Measurements from ENCODE around the gene MVD. TPM values are rescaled to one million over a fixed set of nuclear protein-coding genes. Genes with fewer than 3 reads are reported as not detected.

MVD gene
- total and polyA plus RNA-seq, 2 experiments from 2014 or later, result 95.3 to 149 TPM

GRCh38 chr16:88695753-88696152 lies 32.9 kb upstream of the MVD start:
- no peak overlapping the region for H3K4me3 ChIP-seq
- no peak for ATAC-seq
- no peaks in the 10 kb centered on the region for H3K4me1 ChIP-seq (ENCODE audit: insufficient read depth)
- DNase-seq (ENCODE audit: low spot score), result no peak
- no peak overlapping the region for H2AFZ ChIP-seq
- H3K36me3 ChIP-seq (ENCODE audit: insufficient read depth), result no peaks in the 10 kb centered on the region
- H3K9me2 ChIP-seq (ENCODE audit: insufficient read depth), result no peaks in the 10 kb centered on the region
- Mint-ChIP-seq H3K27me3 (ENCODE audit: insufficient read depth, low read depth, poor library complexity) (no peaks in the 10 kb centered on the region), H3K9me3 (no peaks in the 10 kb centered on the region), H3K4me1 (no peaks in the 10 kb centered on the region), H3K36me3 (ENCODE audit: low read depth) (no peaks in the 10 kb centered on the region), H3K27ac (no peak overlapping the region), H3K4me3 (no peak overlapping the region)
- no peaks in the 10 kb centered on the region for H4K20me1 ChIP-seq (replicated peaks; ENCODE audit: insufficient read depth)
- H3K4me2 ChIP-seq, result no peak overlapping the region
- no peaks in the 10 kb centered on the region for H3K79me2 ChIP-seq (replicated peaks; ENCODE audit: insufficient read depth)
- TF ChIP-seq EZH2phosphoT487 (IDR thresholded peaks at IDR 0.05; ENCODE audit: unreplicated experiment) (no peak), CREB1 (CRISPR knock-in tag; IDR thresholded peaks at IDR 0.05; ENCODE audit: low read depth) (no peak), EZH2 (IDR thresholded peaks at IDR 0.05; ENCODE audit: low read depth, unreplicated experiment) (no peak), ZNF114 (CRISPR knock-in tag; IDR thresholded peaks at IDR 0.05) (no peak), REST (IDR thresholded peaks at IDR 0.05; ENCODE audit: unreplicated experiment) (no peak), ETS1 (IDR thresholded peaks at IDR 0.05) (no peak), JUNB (IDR thresholded peaks at IDR 0.05; ENCODE audit: unreplicated experiment) (no peak), ZNF462 (CRISPR knock-in tag; IDR thresholded peaks at IDR 0.05) (no peak), ZNF331 (CRISPR knock-in tag; IDR thresholded peaks at IDR 0.05; ENCODE audit: low read depth) (no peak), POLR2AphosphoS5 (IDR thresholded peaks at IDR 0.05; ENCODE audit: low read depth) (no peak), CTCF (conservative IDR thresholded peaks at IDR 0.05; ENCODE audit: low read depth in 2 of 2) (no peak), STAT1 (IDR thresholded peaks at IDR 0.05; ENCODE audit: unreplicated experiment) (no peak), NANOG (IDR thresholded peaks at IDR 0.05; ENCODE audit: borderline replicate concordance) (no peak)
- H3K27ac ChIP-seq (ENCODE audit: low read depth), result no peak overlapping the region
- no peaks in the 10 kb centered on the region for H3F3A ChIP-seq (replicated peaks; ENCODE audit: low read depth)
- no peaks in the 10 kb centered on the region for H3K27me3 ChIP-seq (ENCODE audit: insufficient read depth)

All from GM23338 (cell line).